Activated CD4-positive, alpha-beta T cell treated with anti-CD3 and anti-CD28 coated beads, Interleukin-2, amount 50 U/mL, for 16 hours (primary cell): ENCODE results near the gene EEF1A1.
A peak's percentile ranks its signal among the peaks of the same experiment; 100 is the strongest.
"Not testable (repeated sequence)": the region's sequence is repeated elsewhere in the genome, so short reads cannot be mapped to it uniquely, and the experiment has no call there.

Experiments
- DNase-seq: peaks from one replicate; pipeline ENCODE4 v3.0.0-alpha.2; 2020

The EEF1A1 gene

DNA sequence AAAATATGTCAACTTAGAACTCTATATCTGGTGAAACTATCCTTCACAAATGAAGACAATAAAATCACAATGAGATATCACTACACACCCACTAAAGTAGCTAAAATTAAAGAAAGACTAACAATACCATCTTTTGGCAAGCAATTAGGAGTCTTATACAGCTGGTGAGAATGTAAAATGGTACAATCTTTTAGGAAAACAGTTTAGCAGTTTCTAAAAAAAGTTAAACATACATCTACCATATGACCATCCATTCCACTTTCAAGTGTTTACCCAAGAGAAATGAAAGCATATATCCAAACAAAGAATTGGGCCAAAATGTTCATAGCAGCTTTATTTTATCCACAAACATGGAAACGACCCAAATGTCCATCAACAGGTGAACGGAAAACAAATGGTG, 13.8 kb upstream of the EEF1A1 start:
- DNase-seq: no peak

DNA sequence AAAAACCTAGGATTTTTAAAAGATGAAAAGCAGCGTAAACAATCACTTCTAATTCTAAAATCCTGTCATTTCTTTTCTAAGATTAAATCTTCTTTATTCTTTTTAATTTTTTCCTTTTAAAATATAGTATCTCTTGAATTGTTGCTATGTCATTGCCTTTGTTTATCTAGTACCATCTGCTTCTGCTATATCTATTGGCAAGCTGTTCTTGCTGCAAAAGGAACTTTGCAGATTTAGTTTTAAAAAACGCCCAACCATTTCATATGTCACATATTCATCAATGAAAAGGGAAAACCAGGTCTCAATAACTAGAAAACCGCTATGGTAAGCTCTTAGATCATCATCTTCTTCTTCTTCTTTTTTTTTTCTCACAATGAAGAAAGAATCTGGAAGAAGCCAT, 11.5 kb upstream of the EEF1A1 start:
- no peak for DNase-seq

DNA sequence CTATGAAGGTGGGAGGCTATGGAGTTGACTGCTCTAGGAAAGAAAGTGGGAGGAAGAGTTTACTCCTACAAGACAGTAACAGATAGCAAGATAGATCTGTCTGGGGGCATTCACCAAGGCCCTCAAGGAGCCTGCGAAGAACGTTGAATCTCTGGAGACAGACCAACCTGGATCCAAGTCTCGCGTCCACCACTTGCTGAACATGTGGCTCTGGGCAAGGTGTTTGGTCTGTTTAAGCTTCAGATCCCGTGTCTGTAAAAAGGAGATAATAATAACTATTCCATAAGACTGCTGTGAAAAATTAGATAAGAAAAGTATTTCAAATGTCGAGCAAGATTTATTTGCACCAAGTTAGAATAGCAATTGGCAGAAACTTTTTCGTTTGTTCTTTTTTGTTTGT, 8.1 kb upstream of the EEF1A1 start:
- DNase-seq: no peak

DNA sequence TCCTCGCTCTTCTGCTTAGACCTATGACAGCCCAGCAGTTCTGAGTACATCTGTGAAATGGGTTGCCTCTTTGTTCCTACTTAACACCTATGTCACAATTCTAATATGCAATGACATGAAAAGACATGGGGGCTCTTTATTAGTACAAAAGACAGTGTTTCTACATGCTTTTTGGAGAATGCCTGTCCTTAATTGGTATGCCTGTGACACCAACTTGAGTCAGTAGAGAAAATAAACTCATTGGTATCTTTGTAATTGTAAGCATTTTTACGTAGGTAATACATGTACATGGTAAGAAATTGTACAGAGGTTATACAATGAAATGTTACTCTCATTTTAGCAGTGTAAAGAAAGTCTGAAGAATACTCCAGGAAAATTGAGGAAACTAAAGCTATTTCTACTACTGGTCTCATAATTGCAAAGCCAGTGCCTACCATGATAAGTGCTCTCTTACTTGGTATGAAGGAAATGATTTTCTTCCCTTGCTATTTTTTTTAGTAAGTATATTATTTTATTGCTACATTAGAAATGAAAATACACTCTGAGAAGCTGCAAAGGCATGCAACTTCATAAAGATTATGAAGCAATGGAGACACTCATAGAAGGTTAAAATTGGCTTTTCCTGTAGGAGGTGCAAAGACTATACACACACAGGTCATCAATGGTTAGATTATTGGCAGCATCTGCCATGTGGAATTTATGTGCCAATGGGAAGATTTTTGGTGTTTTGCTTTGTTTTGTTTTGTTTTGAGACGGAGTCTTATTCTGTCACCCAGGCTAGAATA, 4.9 kb upstream of the EEF1A1 start:
- no peak for DNase-seq

DNA sequence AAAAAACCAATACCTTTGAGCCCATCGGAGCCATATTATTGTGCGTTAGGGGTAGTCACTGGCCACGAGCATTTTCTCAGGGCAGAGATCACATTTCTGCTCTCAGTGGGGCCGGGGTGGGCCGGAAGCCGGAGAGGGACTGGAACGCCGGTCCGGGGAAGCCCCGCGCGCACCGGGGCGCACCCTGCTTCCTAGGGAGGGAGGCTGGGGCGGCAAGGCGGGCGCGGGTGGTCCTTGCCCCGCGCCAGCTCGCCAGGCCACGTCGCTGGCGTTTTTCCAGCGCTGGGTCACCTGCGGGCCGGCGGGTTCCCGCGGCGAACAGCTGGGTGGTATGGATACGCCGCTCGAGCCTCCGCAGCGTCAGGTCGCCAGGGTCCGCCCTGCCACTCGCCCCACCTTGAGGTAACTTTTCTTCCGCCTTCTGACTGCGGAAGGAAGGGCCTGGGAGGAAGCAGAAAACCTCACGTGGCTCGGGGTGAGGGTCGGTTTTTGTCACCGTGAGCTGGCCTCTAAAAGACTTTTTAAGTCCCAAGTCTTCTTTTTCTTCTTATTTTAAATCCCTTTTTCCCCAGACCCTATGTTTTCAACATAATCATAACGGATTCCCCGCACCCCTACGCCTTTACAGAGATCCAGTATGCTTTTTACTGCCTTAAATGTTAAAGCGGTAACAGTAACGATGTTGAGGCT, 2.7 kb upstream of the EEF1A1 start:
- DNase-seq: peak; percentile 90

GRCh38 chr6:73521351-73521985, 636 bp upstream of the EEF1A1 start:
- no peak for DNase-seq

DNA sequence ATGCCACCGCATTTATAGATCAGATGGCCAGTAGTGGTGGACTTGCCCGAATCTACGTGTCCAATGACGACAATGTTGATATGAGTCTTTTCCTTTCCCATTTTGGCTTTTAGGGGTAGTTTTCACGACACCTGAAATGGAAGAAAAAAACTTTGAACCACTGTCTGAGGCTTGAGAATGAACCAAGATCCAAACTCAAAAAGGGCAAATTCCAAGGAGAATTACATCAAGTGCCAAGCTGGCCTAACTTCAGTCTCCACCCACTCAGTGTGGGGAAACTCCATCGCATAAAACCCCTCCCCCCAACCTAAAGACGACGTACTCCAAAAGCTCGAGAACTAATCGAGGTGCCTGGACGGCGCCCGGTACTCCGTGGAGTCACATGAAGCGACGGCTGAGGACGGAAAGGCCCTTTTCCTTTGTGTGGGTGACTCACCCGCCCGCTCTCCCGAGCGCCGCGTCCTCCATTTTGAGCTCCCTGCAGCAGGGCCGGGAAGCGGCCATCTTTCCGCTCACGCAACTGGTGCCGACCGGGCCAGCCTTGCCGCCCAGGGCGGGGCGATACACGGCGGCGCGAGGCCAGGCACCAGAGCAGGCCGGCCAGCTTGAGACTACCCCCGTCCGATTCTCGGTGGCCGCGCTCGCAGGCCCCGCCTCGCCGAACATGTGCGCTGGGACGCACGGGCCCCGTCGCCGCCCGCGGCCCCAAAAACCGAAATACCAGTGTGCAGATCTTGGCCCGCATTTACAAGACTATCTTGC, 725 bp downstream of the EEF1A1 start:
- peak; percentile 85 for DNase-seq

- DNase-seq: peak; percentile 34
Observed at GRCh38 chr6:73518982-73519881, 1.6 kb downstream of the EEF1A1 start.

DNA sequence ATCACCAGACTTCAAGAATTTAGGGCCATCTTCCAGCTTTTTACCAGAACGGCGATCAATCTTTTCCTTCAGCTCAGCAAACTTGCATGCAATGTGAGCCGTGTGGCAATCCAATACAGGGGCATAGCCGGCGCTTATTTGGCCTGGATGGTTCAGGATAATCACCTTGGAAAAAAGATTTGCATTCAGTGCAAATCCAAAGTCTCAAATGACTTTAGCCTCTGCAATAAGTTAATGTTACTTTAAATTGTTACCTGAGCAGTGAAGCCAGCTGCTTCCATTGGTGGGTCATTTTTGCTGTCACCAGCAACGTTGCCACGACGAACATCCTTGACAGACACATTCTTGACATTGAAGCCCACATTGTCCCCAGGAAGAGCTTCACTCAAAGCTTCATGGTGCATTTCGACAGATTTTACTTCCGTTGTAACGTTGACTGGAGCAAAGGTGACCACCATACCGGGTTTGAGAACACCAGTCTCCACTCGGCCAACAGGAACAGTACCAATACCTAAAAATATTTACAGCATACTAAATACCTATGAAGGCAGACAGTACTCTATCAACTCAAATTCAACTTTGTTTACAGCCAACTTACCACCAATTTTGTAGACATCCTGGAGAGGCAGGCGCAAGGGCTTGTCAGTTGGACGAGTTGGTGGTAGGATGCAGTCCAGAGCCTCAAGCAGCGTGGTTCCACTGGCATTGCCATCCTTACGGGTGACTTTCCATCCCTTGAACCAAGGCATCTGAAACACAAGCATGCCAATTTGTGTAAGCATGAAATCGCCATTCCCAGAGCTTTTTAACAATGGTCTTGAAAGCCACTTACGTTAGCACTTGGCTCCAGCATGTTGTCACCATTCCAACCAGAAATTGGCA, 2.5 kb downstream of the EEF1A1 start:
- not testable (repeated sequence) for DNase-seq

GRCh38 chr6:73516514-73517489, 4.0 kb downstream of the EEF1A1 start:
- peak; percentile 48 for DNase-seq

DNA sequence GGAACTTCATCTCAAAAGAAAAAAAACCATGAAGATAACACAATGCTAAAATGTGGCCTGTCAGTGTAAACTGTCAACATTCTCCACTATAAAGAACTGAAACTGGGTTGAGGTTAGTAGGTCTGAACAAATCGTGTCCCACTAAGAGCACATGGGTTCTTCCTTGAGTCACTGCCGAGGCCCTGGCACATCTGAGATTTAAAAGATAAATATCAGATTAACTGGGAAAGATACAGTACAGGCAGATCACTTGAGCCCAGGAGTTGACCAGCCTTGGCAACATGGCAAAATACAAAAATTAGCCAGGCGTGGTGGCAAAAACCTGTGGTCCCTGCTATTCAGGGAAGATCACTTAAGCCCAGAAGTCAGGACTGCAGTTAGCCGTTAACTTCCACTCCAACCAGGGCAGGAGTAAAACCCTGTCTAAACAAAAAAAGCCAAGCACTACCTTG, 5.6 kb downstream of the EEF1A1 start:
- DNase-seq: peak; percentile 64

DNA sequence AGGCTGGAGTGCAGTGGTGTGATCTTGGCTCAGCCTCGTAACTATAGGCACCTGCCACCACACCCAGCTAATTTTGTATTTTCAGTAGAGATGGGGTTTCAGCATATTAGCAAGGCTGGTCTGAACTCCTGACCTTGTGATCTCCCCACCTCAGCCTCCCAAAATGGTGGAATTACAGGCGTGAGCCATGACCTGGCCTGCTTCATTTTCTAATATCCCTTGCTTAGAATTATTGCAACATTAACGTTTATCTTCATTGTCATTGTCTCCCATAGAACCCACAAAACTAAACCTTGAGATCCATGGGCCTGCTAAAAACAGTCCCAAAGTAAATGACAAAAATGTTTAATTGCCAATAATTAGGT, 6.1 kb downstream of the EEF1A1 start:
- DNase-seq: peak; percentile 60

- no peak for DNase-seq
Observed at GRCh38 chr6:73513496-73513854, 7.4 kb downstream of the EEF1A1 start.

GRCh38 chr6:73511796-73512195, 9.0 kb downstream of the EEF1A1 start:
- DNase-seq: no peak

DNA sequence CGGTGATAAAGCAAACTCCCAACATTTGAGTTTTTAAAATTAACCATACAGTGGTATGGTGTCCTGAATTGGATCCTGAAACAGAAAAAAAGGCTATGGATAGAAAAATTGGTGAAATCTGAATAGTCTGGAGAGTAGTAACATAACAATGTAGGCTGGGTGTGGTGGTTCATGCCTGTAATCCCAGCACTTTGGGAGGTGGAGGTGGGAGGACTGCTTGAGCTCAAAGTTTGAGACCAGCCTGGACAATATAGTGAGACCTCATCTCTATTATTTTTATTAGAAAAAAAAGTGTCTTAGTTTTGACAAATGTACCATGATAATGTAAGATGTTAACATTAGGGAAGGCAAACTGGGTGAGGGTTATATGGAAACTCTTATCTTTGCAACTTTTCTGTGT, 11.0 kb downstream of the EEF1A1 start:
- no peak for DNase-seq

DNA sequence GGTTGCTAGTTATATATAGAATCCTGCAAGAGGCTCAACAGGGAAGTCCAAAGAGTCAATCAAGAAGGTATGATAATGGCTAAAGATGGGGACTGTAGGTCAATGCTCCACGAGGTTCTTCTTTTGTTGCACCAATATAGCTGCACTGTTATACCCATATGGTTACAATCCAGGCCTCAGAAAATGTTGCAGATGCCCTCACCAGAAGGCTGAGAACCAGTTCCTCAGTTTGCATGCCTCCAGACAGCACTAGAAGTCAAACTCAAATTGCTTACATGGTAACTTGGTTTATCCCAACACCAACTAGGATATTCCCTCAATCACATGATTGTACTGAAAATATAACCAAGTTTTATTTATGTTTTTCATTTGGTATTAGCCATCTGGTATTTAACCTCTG, 12.1 kb downstream of the EEF1A1 start:
- DNase-seq: no peak

DNA sequence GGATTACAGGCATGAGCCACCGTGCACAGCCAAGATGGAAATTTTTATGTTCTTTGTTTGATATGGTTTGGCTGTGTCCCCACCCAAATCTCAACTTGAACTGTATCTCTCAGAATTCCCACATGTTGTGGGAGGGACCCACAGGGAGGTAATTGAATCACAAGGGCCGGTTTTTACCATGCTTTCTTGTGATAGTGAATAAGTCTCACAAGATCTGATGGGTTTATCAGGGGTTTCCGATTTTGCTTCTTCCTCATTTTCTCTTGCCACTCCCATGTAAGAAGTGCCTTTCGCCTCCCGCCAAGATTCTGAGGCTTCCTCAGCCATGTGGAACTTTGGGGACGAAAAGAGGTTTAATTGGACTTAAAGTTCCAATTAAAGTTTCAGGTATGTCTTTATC, 14.6 kb downstream of the EEF1A1 start:
- DNase-seq: no peak

DNA sequence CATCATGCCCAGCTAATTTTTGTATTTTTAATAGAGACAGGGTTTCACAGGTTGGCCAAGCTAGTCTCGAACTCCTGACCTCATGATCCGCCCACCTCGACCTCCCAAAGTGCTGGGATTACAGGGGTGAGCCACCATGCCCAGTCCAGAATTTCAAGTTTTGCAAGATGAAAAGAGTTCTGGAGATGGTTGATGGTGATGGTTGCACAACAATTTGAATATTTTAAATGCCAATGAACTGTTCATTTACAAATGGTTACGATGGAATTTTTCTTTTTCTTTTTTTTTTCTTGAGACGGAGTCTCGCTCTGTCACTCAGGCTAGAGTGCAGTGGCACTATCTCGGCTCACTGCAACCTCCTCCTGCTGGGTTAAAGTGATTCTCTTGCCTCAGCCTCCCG, 15.1 kb downstream of the EEF1A1 start:
- not testable (repeated sequence) for DNase-seq

DNA sequence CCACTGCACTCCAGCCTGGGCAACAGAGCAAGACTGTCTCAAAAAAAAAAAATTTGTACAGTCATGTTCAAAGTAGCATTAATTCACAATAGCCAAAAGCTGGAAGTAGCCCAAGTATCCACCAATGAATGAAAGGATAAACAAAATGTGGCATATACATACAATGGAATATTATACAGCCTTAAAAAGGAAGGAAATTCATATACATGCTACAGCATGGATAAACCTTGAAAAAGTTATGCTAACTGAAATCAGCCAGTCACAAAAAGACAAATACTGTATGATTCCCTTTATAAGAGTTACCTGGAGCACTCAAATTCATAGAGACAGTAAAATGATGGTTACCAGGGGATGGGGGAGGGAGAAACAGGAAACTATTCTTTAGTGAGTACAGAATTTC, 15.7 kb downstream of the EEF1A1 start:
- DNase-seq: no peak

DNA sequence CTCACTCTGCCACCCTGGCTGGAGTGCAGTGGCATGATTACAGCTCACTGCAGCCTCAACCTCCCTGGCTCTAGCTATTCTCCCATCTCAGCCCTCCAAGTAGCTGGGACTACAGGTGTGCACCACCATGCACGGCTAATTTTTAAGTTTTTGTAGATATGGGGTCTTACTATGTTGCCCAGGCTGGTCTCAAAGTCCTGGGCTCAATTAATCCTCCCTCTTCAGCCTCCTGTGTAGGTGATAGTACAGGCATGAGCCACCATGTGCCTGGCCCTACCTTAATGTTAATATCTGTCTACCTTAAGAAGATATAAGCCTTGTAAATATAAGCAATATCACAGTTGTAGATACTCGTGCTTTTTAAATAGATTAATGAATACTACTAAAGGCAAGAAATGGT, 16.7 kb downstream of the EEF1A1 start:
- DNase-seq: no peak
